GM12875 (cell line): Measurements from ENCODE around the gene TRIM40.

Source experiments
- H3K4me3 ChIP-seq: one replicate; pipeline ENCODE4 v1.5.1; 2011; ENCODE audit warnings: low read depth, low read length, control low read depth
- TF ChIP-seq, protein P1 (sequence below): IDR thresholded peaks from 2 replicates; pipeline ENCODE4 v1.5.1; 2011; ENCODE audit warnings: low read depth, mild to moderate bottlenecking, control low read depth, inconsistent platforms, low read length, moderate library complexity, borderline replicate concordance; ENCODE audit not compliant: insufficient read depth

The TRIM40 gene

GRCh38 chr6:30097902-30098768 lies 37.8 kb upstream of the TRIM40 start:
- H3K4me3 ChIP-seq = no peak overlapping the region
- TF ChIP-seq, protein P1, sequence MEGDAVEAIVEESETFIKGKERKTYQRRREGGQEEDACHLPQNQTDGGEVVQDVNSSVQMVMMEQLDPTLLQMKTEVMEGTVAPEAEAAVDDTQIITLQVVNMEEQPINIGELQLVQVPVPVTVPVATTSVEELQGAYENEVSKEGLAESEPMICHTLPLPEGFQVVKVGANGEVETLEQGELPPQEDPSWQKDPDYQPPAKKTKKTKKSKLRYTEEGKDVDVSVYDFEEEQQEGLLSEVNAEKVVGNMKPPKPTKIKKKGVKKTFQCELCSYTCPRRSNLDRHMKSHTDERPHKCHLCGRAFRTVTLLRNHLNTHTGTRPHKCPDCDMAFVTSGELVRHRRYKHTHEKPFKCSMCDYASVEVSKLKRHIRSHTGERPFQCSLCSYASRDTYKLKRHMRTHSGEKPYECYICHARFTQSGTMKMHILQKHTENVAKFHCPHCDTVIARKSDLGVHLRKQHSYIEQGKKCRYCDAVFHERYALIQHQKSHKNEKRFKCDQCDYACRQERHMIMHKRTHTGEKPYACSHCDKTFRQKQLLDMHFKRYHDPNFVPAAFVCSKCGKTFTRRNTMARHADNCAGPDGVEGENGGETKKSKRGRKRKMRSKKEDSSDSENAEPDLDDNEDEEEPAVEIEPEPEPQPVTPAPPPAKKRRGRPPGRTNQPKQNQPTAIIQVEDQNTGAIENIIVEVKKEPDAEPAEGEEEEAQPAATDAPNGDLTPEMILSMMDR = no peak

DNA sequence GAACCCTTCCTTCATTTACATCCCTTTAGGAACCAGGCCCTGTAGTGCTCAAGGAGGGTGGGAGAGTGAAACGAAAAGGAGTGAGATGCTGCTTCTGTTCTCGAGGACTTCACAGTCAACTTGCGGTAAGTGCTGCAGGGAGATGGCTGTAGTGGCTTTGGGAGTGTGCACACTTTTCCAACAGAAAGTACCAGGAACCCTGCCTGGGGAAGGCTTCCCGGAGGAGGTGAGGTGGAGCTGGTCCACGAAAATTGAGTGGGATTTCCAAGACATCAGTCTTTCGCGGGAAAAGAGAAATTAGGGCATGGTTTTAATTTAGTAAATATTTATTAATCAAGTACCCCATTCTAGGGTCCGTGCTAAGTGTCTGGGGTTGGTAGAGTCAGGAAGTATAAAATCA lies 35.8 kb upstream of the TRIM40 start:
- TF ChIP-seq, protein P1 = no peak
- H3K4me3 ChIP-seq = no peak overlapping the region

DNA sequence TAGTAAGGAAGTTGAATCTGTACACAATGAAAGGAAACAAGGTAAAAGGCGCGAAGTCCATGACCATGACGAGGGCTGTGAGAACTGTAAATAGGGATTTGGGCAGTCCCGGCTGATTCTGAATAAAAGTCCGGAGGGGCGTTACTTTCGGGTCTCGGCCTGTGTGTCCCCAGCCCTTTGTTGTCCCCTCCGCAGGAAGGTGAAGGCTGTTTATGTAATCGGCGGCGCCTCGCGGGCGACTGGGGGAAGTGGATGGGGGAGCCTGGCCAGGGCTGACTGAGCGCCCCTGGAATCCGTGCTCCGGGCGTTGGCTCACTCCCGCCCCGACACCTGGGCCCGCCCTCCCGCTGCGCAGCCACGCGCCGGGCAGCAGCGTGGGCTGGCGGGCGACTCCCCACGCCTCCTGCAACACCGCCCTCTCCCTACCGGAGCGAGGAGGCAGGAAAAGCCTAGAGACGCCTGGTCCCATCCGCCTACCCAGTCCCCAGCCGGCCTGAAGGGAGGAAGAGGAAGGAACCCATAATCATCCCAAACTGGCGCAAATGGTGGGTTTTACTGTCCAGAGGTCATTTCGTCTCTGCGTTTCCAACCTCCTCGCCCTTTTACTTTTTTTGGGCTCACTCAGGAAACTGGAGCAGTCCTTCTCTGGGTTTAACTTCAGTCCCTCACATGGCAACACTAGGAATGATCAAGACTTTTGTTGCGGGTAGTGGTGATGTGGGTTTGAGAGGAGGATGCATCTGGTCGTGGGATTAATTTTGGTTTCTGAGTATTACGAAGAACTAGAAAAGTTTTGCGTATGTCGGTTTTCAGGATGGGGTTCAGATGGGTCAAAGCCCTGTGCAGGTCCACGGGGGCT lies 35.1 kb upstream of the TRIM40 start:
- no peak overlapping the region for H3K4me3 ChIP-seq
- TF ChIP-seq, protein P1 = no peak

DNA sequence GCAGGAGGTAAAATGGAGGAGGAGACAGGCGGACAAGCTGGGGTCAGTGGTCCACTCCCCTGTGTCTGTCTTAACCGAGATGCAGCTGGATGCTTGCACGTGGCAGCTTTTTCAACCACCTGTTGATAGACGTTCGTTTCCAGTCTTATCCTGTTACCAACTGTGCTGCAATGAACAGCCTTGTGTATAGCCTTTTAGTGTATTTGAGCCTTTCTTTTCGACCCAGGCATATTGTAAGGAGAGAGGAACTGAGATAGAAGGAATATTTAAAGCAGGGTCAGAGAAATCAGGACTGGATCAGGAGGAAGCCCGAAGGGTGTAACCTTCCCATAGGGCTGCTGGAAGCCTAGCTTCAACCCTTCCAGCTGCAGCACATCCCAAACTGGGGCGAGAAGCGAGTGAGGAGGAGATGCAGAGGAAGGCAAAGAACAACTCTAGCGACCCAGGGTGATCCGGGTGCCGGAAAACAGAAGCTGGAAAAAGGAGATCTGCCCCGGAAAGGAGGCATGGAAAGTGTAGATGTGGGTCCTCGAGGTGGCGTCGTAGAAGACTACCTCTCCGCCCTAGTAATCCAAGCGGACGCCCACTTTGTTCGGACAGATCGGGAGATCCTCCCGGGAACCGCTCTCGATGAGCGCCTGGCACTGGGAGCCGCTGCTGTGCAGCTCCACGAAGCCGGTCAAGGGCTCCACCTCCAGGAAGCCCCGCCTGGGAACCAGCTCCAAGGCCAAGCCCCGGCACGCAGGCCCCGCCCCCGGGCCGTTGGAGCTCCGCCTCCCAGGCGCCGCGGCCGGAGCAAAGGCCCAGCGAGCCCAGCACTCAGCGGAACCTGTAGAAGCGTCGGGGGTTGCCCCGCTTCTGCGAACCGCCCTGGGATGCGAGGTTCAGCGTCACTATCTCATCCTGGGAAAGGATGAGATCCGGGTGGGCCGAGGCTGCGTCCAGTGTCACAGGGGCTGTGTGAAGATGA lies 34.2 kb upstream of the TRIM40 start:
- TF ChIP-seq, protein P1 = no peak
- no peak overlapping the region for H3K4me3 ChIP-seq

GRCh38 chr6:30102414-30102969 lies 33.4 kb upstream of the TRIM40 start:
- TF ChIP-seq, protein P1 = no peak
- H3K4me3 ChIP-seq = no peak overlapping the region
